Upper lobe of left lung (tissue), 4 donors: ENCODE data around the gene RPS6KL1.

Experiments used
- CTCF ChIP-seq, 6 experiments: fragments of 450-650 bp in 4 of 6; fragments of 200-600 bp in 2 of 6; sonication (generic) in 2 of 6; IDR thresholded peaks; one replicate each; pipeline ENCODE4 v1.5.1; 2016 to 2019; ENCODE audit warnings: antibody characterized with exemption in 6 of 6
- EP300 ChIP-seq, 4 donors: sonication (generic); formaldehyde crosslinking; IDR thresholded peaks; one replicate each; pipeline ENCODE4 v1.5.1; 2017; ENCODE audit warnings: antibody characterized with exemption in 4 of 4, control low read depth in 2 of 4
- POLR2A ChIP-seq, 4 donors: fragments of 450-650 bp; IDR thresholded peaks; one replicate each; pipeline ENCODE4 v1.5.1; 2016 to 2017; ENCODE audit warnings: antibody characterized with exemption in 4 of 4, mild to moderate bottlenecking in 2 of 4
- POLR2AphosphoS5 ChIP-seq, 2 donors: sonication (generic); formaldehyde crosslinking; IDR thresholded peaks; one replicate each; pipeline ENCODE4 v1.5.1; 2017; ENCODE audit warnings: antibody characterized with exemption in 2 of 2

- TF ChIP-seq POLR2A (IDR thresholded peaks at IDR 0.05) (no peak), EP300 (IDR thresholded peaks at IDR 0.05) (no peak), CTCF (IDR thresholded peaks at IDR 0.05) (no peak), POLR2AphosphoS5 (IDR thresholded peaks at IDR 0.05) (no peak)
Measured at GRCh38 chr14:74855945-74856344, 67.1 kb downstream of the RPS6KL1 start.
